Breast epithelium (tissue), 3 donors: ENCODE data around the gene FOXD1.

Experiments used
- CTCF ChIP-seq, 3 donors: fragments of 450-650 bp; IDR thresholded peaks; one replicate each; pipeline ENCODE4 v1.5.1; 2016 to 2017; ENCODE audit warnings: antibody characterized with exemption in 3 of 3, mild to moderate bottlenecking in 3 of 3, moderate library complexity in 3 of 3
- POLR2AphosphoS5 ChIP-seq, 3 donors: sonication (generic); formaldehyde crosslinking; IDR thresholded peaks; one replicate each; pipeline ENCODE4 v1.6.1; 2017; ENCODE audit warnings: antibody characterized with exemption in 3 of 3

- TF ChIP-seq POLR2AphosphoS5 (IDR thresholded peaks at IDR 0.05): no peak
- TF ChIP-seq CTCF (IDR thresholded peaks at IDR 0.05): no peak
These were observed 21.3 kb upstream of the FOXD1 start for GRCh38 chr5:73469878-73470277.
